HG03378 (cell line): ENCODE data around the gene ALK.

Experiments used
- ATAC-seq: cut with Tn5 transposase; IDR thresholded peaks from one replicate; pipeline ENCODE4 v1.9.1; 2021; ENCODE audit warnings: mild to moderate bottlenecking, moderate library complexity; ENCODE audit not compliant: unreplicated experiment

The ALK gene

DNA sequence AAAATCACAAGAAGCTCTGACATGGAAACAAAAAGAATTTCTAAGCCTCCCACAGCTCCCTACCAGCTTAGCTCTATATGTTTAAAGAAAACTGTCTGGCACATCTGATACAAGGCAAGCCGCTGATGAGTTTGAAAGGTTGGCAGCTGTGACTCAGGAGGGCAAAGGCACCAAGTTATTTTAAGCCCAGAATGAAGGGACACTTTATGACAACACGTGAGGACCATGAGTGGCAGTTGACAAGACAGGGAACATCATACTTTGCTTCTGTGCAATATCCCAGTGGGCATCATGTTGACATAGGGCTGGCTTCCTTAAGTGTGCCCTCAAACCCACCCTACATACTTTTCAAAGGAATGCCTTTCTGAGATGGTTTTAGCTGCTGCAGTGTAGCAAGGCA is 533.3 kb downstream of the ALK start:
- no peak for ATAC-seq

DNA sequence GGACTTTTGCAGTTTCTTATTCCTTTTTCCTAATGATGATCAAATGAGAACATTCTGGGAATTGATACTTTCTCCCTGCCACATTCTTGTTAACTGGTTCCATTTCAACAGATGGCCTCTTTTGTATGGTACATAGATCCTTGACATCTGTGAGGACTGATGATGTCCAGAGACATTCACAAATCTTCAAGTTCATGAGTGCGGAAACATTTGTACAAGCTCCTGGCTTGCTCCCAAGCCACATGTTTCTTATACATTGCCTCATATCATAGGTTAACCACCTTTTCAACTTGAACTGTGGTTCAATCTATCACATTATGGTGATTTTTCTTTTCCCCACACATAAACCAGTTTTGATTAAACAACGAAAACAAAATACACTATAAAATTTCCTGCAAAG is 538.9 kb downstream of the ALK start:
- no peak for ATAC-seq

DNA sequence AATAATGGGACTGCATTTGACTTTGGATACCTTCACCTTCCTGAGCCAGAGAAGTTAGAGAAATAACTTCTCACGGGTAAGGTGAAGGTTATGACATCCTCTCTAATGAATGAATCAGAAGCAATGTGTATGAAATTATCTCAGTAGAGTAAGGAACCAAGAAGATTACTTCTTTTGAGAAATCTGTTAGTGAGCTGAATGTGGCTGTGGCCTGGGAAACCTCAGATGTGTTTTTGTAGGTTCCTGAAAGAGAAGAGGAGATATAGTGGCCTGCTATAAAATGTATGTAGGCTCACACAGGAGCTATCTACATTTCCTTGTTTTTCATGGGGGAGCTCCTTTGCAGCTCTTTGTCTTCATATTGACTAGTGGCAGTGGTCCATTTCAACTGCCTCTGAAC is 543.6 kb downstream of the ALK start:
- ATAC-seq = no peak

GRCh38 chr2:29376541-29376940 is 544.8 kb downstream of the ALK start:
- ATAC-seq = no peak

DNA sequence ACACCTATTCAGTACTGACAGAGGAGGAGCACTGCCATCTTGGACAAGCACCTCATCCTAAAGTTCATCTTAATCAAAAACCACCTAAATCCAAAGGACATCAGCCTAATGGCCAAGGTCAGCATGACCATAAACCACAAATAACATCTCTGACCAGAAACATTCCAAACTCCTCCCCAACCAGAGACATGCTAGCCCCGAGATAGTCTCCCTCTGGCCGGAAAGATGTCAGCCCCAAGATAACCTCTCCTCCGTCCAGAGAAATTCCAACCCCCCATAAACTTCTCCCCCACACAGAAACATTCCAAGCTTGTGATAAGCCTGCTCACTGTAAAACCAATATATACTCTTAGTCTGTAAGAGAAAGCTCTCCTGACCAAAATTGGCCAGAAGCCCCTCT is 545.5 kb downstream of the ALK start:
- ATAC-seq = no peak

GRCh38 chr2:29374823-29375222 is 546.6 kb downstream of the ALK start:
- no peak for ATAC-seq

GRCh38 chr2:29373870-29374269 is 547.5 kb downstream of the ALK start:
- ATAC-seq = no peak

DNA sequence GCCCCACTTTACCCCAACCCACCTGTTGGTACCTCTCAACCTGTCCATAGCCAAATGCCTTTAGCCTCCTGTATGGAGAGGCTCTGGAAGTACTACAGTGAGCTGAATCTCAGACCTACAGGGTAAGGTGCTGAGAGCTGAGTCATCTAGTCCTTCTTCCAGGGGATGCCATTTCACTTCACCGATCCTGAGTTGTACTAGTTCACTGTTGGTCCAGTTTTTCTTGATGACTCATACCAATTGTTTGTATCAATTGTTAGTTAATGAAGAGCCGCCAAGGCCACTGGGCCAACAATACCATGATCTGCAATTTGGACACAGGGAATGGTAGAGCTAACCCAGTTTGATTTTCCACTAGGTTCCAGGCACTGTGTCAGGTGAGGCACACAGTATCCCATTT is 549.2 kb downstream of the ALK start:
- no peak for ATAC-seq

DNA sequence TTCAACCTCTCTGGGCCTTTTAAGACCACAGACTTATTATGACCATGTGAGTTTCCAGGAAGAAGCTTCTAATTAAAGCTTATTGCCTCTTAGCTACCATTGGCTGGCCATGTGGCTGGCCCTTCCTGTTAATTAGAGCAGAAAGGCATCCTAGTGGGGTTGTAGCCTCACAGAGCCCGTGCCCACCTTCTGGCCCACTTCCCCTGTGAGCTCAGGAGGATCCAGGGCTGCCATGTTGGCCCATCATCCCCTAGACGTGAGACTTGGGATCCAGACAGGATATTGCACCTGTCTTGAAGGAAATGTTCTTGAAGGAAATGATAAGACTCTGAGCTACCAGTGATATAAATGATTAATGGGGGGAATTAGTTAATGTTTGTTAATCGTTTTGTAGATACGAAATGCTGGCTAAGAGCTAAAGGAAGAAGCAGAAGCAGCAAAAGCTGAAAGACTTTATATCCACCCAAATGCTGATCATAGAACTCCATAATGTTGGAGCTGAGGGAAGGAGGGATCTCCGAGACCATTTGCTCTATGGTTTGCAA is 550.7 kb downstream of the ALK start:
- ATAC-seq = no peak

DNA sequence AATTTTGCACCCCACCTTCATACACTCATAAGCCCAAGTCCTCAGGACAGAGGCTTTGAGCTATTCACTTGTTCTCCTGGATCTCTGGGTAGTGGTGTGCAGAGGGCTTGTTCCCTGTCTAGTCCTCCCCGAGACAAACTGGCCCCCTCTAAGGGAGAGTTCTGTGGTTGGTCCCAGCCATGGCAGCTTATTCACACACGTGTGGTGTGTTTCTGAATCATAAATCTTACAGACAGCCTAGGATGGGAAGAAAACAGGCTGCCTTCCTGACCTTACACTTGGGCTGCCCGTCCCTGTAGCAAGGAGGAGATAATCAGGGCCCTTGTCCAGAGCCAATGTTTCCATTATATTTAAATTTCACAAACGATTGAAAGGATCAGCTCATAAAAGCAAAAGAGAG is 551.2 kb downstream of the ALK start:
- no peak for ATAC-seq

- no peak for ATAC-seq
Observed at GRCh38 chr2:29368659-29369040, 552.7 kb downstream of the ALK start.

DNA sequence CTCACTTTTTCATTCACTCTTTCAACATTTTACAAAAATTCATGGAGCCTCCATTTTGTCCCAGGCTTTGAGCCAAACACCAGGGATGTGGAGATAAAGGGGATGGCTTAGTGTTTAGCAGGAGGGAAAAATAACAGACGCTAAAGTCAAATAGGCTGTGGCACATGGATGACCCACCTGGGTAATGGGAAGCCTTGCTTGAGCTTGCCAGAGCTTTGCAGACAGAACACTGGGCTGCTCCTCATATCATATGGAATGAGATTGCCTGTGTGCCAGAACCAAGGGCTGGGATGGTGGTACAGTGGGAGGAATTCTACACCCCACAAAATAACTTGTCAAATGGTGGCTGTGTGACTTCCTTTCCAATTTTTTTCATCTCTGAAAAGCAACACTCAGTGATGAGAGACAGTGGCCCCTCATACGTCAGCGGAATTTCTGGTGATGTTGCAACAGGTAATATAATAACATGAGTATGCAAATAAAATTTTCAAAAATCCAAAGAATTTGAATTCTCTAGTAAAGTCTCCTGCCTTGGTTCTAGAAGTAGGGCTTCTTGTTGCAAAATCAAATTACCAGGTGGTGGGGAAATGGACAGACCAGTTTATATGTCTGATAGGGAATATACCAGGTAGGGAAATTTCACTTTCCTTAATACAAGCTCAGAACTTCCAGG is 553.3 kb downstream of the ALK start:
- ATAC-seq = no peak

GRCh38 chr2:29363111-29363510 is 558.3 kb downstream of the ALK start:
- ATAC-seq = no peak

GRCh38 chr2:29361231-29361630 is 560.2 kb downstream of the ALK start:
- no peak for ATAC-seq

DNA sequence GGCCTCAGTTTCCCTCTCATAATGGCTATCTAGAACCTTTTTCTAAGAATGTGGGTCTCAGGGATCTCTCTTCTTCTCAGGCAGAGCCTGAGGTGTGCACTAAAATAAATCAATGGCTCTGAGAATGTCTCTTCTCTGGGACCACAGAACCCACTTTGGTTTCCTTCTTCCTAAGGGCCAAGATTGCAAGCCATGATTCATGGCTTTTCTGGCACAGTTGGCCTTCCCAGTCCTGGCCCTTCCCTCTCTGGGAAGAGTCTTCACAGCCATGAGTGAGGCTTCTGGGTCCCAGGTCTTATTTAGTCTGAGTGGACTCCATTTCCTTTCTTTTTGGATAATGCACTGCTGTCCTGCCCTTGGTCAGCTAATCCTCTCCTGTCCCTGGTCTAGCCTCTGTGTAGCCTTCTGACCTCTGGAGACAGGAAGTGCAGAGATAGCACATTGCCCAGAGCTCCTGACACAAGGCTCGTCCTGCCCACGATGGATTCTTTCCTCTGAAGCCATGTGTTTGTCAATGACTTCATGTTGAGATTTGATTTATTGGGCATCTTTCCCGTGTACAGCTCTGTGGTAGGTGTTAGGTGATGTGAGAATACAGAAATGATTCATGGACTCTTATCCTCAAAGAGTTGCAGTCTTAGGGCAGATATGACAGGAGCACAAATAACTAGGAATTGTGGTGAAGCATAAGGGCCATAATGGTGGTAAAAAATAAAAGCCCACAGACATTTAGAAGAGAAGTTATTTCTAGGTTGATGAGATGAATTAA is 561.2 kb downstream of the ALK start:
- no peak for ATAC-seq

DNA sequence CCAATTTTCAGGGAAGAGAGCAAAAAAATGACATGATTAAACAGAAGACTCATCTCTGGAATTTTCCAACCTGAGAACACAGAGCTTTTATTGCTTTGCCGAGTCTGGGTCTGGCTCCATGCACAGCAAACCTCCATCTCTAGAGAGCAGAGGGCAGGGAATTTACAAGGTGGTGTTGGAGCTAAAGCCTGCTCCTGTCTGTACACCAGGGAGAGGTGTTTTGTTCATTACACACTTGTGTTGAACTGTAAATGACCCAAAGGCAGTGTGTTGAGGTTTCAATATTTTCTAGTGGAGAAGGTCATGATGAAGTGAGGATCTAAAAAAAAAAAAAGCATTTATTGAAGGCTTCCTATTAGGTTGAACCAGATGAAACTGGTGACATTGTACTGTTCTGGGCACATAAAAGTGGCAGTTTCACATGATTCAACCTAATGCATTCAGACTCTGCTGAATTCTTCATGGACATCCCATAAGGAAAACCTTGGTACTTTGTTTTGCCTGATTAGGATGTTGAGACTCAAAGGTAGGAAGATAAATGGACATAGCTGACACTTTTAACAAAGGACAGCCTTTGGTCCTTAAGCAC is 567.9 kb downstream of the ALK start:
- no peak for ATAC-seq

DNA sequence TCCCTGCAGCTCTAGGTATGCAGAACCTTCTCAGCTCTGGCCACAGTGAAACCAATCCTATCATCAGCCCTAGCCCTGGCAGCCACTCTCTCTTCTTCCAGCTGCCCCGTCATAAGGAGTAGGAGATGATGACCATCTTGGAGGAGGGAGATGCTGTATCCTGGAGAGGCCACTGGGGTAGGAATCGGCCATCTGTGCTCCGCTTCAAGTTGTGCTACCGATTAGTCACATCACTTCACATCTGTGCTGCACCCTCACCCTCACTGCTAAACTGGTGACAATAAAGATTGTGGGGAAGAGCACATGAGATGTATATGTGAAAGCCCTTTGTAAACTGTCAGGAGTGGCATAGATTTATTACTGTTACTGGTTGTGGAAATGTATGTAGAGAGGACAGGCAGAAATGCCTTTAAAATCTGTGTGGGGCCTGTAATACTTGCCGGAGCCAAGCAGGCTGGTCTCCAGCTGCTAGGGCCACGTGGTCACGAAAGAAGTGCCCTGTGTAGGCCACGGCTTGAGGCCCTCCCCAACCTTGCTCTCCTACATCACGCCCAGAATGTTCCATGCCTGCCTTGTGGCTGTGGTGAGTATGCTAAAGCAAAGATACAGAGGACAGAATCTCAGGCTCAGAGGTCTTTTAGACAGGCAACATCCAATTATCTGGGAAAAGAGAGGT is 569.3 kb downstream of the ALK start:
- no peak for ATAC-seq

GRCh38 chr2:29351248-29351647 is 570.1 kb downstream of the ALK start:
- no peak for ATAC-seq

GRCh38 chr2:29349316-29350030 is 571.9 kb downstream of the ALK start:
- ATAC-seq = no peak

DNA sequence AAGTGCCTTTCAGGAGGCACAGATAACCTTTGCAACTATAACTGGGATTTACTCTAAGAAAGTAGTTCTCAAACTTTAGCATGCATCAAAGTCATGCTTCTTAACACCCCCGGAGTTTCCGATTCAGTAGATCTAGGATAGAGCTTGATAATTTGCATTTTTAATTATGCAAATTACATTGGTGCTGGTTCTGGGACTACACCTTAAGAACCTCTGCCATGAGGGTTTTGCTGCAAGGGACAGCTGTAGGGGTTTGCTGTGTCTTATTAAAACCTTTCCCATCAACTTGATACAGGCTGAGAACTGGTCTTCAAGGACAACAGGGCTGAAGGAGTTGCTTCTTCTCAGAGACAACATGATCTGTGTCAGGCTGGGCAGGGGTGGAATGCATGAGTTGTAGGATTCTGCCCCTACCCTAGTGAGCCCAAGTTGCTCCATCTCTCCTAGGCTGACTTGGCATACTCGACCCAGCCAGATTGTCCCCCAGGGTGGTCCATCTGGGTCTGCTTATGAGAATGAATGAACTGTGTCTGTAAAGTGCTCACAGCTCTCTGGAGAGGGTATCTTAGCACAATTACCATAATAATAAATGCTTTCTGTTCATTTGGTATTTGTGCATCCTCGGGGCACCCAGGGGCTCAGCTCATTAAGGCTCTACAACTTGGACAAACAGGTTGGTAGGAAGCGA is 573.5 kb downstream of the ALK start:
- ATAC-seq = no peak
